Islet of Langerhans (tissue), 1 donor: Measurements from ENCODE around the gene NFKBIL1.
"Not testable (repeated sequence)": the region's sequence is repeated elsewhere in the genome, so short reads cannot be mapped to it uniquely, and the experiment has no call there.

ENCODE experiments used
- FAIRE-seq: peaks from one replicate; lab custom pipeline; 2011; peaks lifted over from hg19 to GRCh38; lab: Jason Lieb, UNC

Gene NFKBIL1, protein sequence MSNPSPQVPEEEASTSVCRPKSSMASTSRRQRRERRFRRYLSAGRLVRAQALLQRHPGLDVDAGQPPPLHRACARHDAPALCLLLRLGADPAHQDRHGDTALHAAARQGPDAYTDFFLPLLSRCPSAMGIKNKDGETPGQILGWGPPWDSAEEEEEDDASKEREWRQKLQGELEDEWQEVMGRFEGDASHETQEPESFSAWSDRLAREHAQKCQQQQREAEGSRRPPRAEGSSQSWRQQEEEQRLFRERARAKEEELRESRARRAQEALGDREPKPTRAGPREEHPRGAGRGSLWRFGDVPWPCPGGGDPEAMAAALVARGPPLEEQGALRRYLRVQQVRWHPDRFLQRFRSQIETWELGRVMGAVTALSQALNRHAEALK

DNA sequence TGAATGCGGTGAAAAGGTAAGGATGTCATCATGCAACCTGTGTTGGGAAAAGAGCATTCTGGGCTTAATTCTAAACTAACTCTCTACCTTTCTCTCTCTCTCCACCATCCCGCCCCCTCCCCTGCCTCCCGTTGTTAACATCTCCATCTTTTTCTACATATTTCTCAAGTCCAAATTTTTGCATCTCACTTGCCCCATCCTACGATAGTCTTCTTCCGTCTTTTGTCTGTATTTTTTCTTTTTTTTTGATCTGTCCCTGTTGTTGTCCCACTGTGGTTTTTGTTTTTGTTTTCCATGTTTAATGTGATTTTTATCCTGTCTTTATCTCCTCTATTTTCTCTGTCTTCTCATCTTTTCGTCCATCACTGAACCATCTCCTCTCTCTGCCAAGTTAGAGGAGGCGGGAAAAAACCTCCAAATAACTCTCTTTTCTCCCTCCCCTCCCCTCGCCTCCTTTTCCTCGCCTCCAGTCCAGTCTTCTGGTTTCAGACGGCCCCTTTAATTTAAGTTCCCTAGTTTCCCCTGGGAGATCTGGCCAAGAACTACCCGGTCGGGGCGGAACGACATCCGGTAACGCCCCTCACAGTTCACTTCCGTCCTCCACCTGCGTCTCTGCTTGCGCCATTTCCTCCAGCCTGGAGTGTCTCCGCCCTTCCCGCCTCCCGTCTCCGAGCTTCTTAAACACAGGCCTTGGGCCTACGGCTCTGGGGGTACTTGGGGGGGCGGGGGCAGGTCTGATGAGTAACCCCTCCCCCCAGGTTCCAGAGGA lies at the start of gene NFKBIL1:
Gene NFKBIL1, plus strand, starts transcription at position 651 of the 769 bp plus-strand sequence. Its CDS starts 87 bp downstream, at position 738.
- peak; percentile 77 for FAIRE-seq

DNA sequence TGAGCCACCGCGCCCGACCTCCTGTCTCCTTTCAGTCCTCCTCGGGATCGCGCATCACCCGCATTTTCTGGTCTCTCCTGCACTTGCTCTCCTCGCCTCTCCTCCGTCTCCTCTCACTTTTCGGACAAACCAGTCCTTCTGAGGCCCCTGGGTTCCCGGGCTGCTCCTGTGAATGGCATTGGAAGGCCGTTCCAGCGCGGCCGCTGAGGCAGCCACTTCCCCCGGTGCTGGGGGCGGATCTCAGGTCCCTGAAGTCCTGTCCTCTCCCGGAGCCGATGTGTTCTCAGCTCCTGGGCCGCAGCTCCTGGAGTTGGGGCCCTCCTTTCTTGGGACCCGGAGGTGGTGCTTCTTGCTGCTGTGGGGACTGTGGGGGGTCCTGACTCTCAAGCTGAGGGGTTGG lies 48.7 kb upstream of the NFKBIL1 start:
- FAIRE-seq = no peak

DNA sequence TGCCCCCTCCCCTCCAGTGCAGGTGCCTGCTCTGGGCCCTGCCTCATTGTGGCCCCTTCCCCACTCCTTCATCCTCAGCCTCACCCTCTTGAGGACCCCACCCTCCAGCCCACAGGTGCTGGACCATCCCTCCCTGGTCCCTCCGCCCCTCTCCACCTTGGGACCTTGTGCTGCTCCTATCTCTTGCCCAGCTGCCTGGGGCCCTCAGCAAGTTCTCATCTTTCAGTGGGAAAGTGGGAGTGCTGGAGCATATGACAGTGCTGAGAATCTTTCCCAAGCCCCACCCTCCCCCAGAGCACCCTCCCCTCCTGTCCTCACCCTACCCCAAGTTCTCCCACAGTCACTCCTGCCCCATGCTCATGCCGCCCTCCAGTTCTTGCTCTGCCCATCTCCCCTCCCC lies 47.8 kb upstream of the NFKBIL1 start:
- not testable (repeated sequence) for FAIRE-seq

- FAIRE-seq = no peak
Observed at GRCh38 chr6:31502586-31502985, 44.8 kb upstream of the NFKBIL1 start.

DNA sequence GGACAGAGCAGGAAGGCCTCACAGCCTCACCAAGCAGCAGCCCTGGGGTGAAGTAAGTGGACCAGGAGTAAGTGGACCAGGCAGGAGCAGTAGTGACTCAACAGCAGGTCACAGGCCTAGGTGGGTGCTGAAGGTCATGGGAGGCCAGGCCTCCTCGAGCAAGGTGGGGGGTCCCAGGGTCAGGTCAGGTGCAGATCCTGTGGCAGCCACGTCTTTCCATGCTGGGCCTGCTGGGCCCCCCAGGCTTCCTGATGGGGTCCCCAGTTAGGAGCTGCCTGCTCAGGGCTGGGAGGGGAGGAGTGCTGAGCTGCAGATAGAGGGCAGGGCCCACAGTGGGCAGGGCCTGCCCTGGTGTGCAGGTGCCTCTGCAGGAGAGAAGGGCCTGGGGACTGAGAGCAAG lies 38.4 kb upstream of the NFKBIL1 start:
- FAIRE-seq = not testable (repeated sequence)

- no peak for FAIRE-seq
Observed at GRCh38 chr6:31510007-31510406, 37.4 kb upstream of the NFKBIL1 start.

DNA sequence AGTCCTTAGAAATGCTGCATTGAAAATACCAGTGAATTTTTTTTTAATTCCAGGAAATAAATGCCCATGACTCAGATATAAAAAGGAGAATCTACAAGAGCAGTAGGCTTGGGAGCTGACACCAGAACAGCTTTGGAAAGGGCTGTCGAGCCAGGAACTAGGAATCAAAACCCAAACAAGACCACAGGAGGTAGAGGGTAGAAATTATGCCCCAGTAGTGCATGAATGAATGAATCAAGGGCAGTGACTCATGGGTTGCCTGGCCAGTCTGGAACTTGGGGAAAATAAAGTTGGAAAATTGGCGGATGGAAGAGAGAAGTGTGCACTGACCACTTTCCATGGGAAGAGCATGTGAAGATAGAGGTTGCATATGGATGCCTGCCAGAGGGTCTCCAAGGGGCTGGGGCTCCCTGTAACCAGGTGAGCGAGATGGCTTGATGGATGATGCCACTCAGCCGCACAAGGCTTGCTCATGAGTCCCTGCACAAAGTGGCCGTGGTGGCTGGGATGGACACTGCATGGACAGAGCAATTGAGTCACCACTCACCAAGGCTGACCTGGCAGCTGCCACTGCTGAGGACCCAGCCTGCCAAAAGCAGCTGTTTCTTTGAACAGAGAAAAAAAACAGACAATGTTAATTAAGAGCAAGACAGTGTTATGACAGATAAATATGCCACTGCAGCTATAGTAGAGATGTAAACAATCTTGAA lies 33.8 kb upstream of the NFKBIL1 start:
- FAIRE-seq = no peak

GRCh38 chr6:31521835-31522234 lies 25.6 kb upstream of the NFKBIL1 start:
- FAIRE-seq = no peak

- no peak for FAIRE-seq
Observed at GRCh38 chr6:31525553-31525931, 21.9 kb upstream of the NFKBIL1 start.

DNA sequence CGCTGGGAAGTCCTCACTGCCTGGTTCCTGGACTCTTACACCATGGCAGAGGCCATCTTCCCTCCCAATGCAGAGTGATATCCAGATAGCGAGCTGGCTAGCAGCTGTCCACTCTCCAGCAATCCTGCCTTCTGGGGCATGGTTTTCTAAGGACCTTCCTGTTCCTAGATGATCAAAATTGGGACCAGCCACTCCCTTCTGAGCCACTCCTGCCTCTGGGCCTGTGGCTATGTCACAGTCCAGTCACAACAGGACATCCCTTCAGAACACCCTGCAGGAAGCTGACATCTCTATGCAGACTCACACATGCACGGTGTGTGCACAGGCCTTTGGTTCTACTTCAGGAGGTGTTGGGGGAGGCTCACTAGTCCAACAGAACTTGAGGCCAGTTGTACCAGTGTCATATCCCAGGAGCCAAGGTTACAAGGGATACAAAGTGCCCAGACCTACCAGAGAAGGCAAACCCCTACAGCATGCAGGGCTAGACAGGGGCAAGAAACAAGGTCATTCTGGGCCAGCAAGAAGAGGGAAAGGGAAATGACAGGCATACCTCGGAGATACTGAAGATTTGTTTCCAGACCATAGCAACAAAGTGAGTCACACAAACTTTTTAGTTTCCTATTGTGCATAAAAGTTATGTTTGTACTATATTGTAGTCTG lies 21.3 kb upstream of the NFKBIL1 start:
- no peak for FAIRE-seq

- FAIRE-seq = no peak
Observed at GRCh38 chr6:31528307-31528777, 19.1 kb upstream of the NFKBIL1 start.

- no peak for FAIRE-seq
Observed at GRCh38 chr6:31528821-31529328, 18.5 kb upstream of the NFKBIL1 start, which contains the start of gene MCCD1. Gene MCCD1 (plus strand): TSS chr6:31528962. CDS start chr6:31529015, 53 bp downstream.

GRCh38 chr6:31529329-31530150 lies 17.9 kb upstream of the NFKBIL1 start:
- FAIRE-seq = no peak

DNA sequence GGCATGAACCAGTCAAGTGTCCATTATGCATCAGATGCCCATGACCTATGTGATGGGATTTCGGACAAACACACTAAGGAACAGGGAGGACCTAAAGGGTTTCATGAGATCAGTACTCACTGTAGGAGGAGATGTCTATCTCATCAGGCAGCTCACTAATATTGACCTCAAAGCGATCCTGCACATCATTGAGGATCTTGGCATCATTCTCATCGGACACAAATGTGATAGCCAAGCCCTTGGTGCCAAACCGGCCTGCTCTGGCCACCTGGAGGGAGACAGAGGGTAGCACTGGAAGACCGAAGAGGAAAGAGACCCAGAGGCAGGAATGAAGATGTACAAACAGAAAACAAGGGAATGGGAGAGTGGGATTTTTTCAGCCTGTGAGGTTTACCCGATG lies 16.7 kb upstream of the NFKBIL1 start:
- FAIRE-seq = no peak

GRCh38 chr6:31531162-31531561 lies 16.2 kb upstream of the NFKBIL1 start:
- no peak for FAIRE-seq

DNA sequence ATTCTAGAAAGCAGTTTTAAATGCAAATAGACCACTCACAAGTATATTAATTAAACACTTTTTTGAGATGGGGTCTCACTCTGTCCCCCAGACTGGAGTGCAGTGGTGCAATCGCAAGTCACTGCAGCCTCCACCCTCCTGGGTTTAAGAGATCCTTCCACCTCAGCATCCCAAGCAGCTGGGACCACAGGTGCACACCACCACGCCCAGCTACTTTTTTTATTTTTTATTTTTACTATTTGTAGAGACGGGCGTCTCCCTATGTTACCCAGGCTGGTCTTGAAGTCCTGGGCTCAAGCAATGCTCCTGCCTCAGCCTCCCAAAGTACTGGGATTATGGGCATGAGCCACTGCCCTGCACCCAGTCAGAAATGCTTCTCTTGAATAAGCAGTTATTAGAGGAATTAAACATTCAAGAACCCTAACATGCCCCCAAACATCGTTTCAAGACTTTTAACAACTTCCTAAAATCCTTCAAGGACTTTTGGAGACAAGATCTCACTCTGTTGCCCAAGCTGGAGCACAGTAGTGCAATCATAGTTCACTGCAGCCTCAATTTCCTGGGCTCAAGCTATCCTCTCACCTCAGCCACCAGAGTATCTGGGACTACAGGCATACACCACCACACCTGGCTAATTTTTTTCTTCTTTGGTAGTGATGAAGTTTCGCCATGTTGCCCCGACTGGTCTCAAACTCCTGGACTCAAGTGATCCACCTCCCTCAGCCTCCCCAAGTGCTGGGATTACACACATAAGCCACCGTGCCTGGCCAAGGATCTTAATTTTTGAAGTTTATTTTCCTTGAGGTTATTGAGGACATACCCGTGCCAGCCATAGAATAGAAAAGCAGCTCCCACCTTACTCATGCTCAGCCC lies 15.4 kb upstream of the NFKBIL1 start:
- no peak for FAIRE-seq

- FAIRE-seq = no peak
Observed at GRCh38 chr6:31532644-31533454, 14.6 kb upstream of the NFKBIL1 start.

DNA sequence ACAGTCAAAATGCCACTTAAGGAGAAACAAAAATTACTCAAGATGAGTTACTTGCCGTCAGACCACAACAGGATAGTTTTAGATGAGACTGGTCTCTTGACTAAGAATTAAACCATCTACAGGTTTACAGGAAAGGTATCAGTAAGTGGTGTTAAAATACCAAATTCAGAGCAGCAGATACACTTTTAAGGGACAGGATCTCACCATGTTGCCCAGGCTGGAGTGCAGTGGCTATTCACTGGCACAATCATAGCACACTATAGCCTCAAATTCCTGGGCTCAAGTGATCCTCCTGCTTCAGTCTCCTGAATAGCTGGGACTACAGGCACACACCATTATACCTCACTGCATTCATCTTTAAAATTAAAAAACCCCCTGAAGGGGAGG lies 14.0 kb upstream of the NFKBIL1 start:
- no peak for FAIRE-seq

GRCh38 chr6:31534011-31534410 lies 13.4 kb upstream of the NFKBIL1 start:
- FAIRE-seq = no peak
